Ovary (tissue), 9 donors: ENCODE data around the gene ARHGEF11. TPM values are rescaled to one million over a fixed set of nuclear protein-coding genes. Genes with fewer than 3 reads are reported as not detected.
A peak's percentile ranks its signal among the peaks of the same experiment; 100 is the strongest.

Source experiments
- DNase-seq, 5 donors: peaks; one replicate each; pipeline ENCODE4 v3.0.0-alpha.2; 2019 to 2020
- H3K27ac ChIP-seq, 2 donors: fragments of 200-600 bp; one replicate each; pipeline versions ENCODE4 v1.5.1 to v1.8.0; 2019 to 2022
- H3K27me3 ChIP-seq: fragments of 200-600 bp; one replicate; pipeline ENCODE4 v1.8.0; 2022
- H3K36me3 ChIP-seq: fragments of 200-600 bp; sonication (generic); one replicate; pipeline ENCODE4 v1.5.1; 2019
- H3K4me1 ChIP-seq: one replicate; pipeline ENCODE4 v1.8.1; 2013; ENCODE audit warnings: mild to moderate bottlenecking, moderate library complexity; ENCODE audit not compliant: insufficient read depth
- H3K4me3 ChIP-seq: fragments of 200-600 bp; sonication (generic); one replicate; pipeline ENCODE4 v1.5.1; 2017
- H3K9me3 ChIP-seq, 2 donors: fragments of 200-600 bp in 1 of 2; sonication (generic) in 1 of 2; one replicate each; pipeline versions ENCODE4 v1.5.1 to v1.8.1; 2013 to 2019; ENCODE audit warnings: mild to moderate bottlenecking in 1 of 2, moderate library complexity in 1 of 2
- EP300 ChIP-seq: sonication (generic); formaldehyde crosslinking; IDR thresholded peaks from one replicate; pipeline ENCODE4 v1.6.1; 2017; ENCODE audit warnings: antibody characterized with exemption
- POLR2A ChIP-seq: fragments of 450-650 bp; IDR thresholded peaks from one replicate; pipeline ENCODE4 v1.6.1; 2017; ENCODE audit warnings: antibody characterized with exemption, mild to moderate bottlenecking, moderate library complexity
- WGBS, 3 donors: extraction: QIAGEN DNeasy Blood & Tissue Kit in 1 of 3; methylation state at CpG; one replicate each; pipeline versions ENCODE4 v1.1.5 to v1.1.7; 2013 to 2017; 5-methylcytosine and 5-hydroxymethylcytosine counted together
- intact Hi-C, 4 donors: fragments of 100-400 bp; cut with DNase I; formaldehyde crosslinking; loops; one replicate each; pipeline versions ENCODE4 v1.11.0 to v1.15.1; 2022 to 2023
- polyA plus RNA-seq, 2 donors: library from polyadenylated mRNA; stranded (reverse); fragments of 200-250 nt in 1 of 2; fragments of 350-450 nt in 1 of 2; fragmentation: Illumina TruSeq in 1 of 2; extraction: RNeasy Lipid Tissue Mini Kit (QIAGEN cat#74804) in 1 of 2; gene quantifications; one replicate each; pipeline ENCODE4 v1.2.3, GENCODE V29; 2013 to 2014
- total RNA-seq, 7 donors: library from RNA; depleted of rRNA in 2 of 7; stranded (reverse); fragments of >200 nt in 2 of 7; fragmentation: NEBNext Ultra II Directional in 3 of 7; extraction: Animal tissue kit (Norgen Biotek cat#: 25700) in 3 of 7; gene quantifications; one replicate each; pipeline versions ENCODE4 v1.1.0 to v1.2.4, GENCODE V29; 2016 to 2023
- TF ChIP-seq, protein P1 (sequence below), 3 donors: fragments of 450-650 bp in 2 of 3; fragments of 200-600 bp in 1 of 3; IDR thresholded peaks; one replicate each; pipeline versions ENCODE4 v1.5.1 to v1.8.0; 2016 to 2022; ENCODE audit warnings: antibody characterized with exemption in 3 of 3, mild to moderate bottlenecking in 1 of 3
- donor health status: DM: no; HTN: no; CAD: no; lungs with moderate emphysema.
- donor health status: DM: no; HTN: no; CAD: no.
- donor health status: Bipolar disorder and iron deficiency.
- donor health status: DM: yes; HTN: yes; CAD: no.
- donor health status: DM: no; HTN: no; CAD: no.
- donor health status: DM: yes; HTN: yes; CAD: no.

Gene ARHGEF11
- total and polyA plus RNA-seq, 9 donors, result 14.3 to 43.9 (median 26.8) TPM

DNA sequence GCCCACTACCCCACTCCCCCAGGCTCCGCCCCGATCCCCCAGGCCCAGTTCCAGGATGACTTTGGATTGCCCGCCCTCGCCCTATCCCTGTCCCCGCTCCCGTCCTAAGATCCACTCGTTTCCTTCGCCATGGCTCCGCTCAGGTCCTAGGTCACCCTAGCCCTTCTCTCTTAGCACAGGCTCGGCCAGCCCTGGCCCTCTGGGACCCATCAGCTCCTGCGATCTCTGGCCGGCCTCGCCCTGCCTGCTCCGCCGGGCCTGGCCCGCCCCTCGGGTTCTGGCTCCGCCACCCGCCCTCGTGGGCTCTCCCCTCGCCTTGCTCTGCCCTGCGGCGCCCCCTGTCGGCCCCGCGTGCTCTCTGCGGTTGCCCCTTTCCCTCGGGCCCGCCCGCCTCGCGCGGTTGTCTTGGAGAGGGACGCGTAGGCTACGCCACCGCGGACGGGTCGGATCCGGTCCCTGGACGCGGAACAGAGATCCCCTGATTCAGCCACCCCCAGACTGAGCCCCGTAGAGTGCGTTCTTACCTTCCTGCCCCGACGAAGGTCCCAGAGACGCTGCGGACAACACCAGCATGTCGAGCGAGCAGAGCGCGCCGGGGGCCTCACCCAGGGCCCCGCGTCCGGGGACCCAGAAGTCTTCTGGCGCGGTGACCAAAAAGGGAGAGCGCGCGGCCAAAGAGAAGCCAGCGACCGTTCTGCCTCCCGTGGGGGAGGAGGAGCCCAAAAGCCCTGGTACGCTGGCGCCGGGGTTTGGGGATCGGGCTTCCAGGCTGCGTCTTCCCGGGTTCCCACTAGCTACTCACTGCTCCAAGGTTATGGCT is 125.1 kb downstream of the ARHGEF11 start, which contains the start of gene LRRC71:
LRRC71 (plus strand) TSS at position 400 of the 820 bp plus-strand sequence; CDS start at position 572, 172 bp downstream.
- Histone ChIP-seq H3K9me3 (no peaks in the 10 kb centered on the region), H3K36me3 (no peaks in the 10 kb centered on the region), H3K4me1 (peaks cover 7% of the 10 kb centered on the region), H3K4me3 (no peak within 1 kb of the TSS), H3K27me3 (peaks cover 4% of the 10 kb centered on the region), H3K27ac (no peak within 1 kb of the TSS)
- peak; percentile 53 to 85 (median 74) for DNase-seq
- intact Hi-C loops, result no loop called here
- TF ChIP-seq POLR2A (no peak), EP300 (no peak)
- TF ChIP-seq, protein P1, sequence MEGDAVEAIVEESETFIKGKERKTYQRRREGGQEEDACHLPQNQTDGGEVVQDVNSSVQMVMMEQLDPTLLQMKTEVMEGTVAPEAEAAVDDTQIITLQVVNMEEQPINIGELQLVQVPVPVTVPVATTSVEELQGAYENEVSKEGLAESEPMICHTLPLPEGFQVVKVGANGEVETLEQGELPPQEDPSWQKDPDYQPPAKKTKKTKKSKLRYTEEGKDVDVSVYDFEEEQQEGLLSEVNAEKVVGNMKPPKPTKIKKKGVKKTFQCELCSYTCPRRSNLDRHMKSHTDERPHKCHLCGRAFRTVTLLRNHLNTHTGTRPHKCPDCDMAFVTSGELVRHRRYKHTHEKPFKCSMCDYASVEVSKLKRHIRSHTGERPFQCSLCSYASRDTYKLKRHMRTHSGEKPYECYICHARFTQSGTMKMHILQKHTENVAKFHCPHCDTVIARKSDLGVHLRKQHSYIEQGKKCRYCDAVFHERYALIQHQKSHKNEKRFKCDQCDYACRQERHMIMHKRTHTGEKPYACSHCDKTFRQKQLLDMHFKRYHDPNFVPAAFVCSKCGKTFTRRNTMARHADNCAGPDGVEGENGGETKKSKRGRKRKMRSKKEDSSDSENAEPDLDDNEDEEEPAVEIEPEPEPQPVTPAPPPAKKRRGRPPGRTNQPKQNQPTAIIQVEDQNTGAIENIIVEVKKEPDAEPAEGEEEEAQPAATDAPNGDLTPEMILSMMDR (IDR thresholded peaks at IDR 0.05), result peak; percentile 44 to 80 (median 72)
- 6 to 11% (median 10%) methylated on average over 59 to 71 of the region's 71 CpGs for WGBS, 3 donors

DNA sequence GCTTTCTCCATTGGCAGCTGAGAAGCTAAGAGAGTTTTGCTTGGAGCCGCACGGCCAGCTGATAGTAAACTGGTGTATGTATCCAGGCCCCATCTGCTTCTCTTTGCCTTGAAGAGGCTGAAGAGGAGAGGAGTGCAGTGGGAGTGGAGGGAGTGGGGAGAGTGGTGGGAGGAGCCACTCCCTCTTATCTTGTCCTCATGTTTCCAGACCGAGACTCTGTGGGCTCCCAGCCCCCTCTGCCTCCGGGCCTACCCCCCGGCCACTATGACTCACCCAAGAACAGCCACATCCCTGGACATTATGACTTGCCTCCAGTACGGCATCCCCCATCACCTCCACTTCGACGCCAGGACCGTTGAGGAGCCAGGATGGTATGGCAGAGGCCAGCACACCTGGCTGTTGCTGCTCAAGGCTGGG is 131.1 kb downstream of the ARHGEF11 start:
- no peak for TF ChIP-seq POLR2A
- TF ChIP-seq, protein P1 (IDR thresholded peaks at IDR 0.05), result no peak
- TF ChIP-seq EP300, result no peak
- H3K4me3 ChIP-seq, result no peak overlapping the region
- intact Hi-C loops, result no loop called here
- no peak overlapping the region for H3K27ac ChIP-seq
- no peaks in the 10 kb centered on the region for H3K27me3 ChIP-seq
- no peaks in the 10 kb centered on the region for H3K4me1 ChIP-seq
- H3K36me3 ChIP-seq, result no peaks in the 10 kb centered on the region
- H3K9me3 ChIP-seq, result no peaks in the 10 kb centered on the region
- DNase-seq, result no peak
- WGBS, 3 donors, result 35 to 50% (median 44%) methylated on average over 9 of the region's 9 CpGs

DNA sequence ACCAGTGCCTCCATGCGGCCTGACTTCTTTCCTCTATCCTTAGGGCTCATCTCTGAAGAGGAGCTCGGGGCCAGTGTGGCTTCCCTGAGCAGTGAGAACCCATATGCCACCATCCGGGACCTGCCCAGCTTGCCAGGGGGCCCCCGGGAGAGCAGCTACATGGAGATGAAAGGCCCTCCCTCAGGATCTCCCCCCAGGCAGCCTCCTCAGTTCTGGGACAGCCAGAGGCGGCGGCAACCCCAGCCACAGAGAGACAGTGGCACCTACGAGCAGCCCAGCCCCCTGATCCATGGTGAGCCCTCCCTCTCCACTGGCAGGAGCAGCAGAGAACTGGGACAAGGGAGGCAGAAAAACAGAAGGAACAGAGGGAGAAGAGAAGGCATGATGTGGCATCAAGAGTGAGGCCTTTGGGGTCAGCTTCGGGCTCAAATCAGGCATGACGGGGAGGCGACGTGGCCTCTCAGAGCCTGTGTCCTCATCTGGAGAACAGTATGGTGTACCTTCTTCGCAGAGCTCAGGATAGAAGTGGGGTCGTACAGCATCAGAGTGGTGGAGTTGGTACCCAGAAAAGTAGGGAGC is 131.6 kb downstream of the ARHGEF11 start:
- WGBS, 3 donors, result 82 to 89% (median 82%) methylated on average over 13 of the region's 13 CpGs
- no peak for TF ChIP-seq POLR2A
- no peak for TF ChIP-seq EP300
- TF ChIP-seq, protein P1 (IDR thresholded peaks at IDR 0.05), result no peak
- Histone ChIP-seq H3K27ac (no peak overlapping the region), H3K4me3 (no peak overlapping the region), H3K36me3 (no peaks in the 10 kb centered on the region), H3K4me1 (no peaks in the 10 kb centered on the region), H3K9me3 (no peaks in the 10 kb centered on the region), H3K27me3 (no peaks in the 10 kb centered on the region)
- intact Hi-C loops, result no loop called here
- no peak for DNase-seq

DNA sequence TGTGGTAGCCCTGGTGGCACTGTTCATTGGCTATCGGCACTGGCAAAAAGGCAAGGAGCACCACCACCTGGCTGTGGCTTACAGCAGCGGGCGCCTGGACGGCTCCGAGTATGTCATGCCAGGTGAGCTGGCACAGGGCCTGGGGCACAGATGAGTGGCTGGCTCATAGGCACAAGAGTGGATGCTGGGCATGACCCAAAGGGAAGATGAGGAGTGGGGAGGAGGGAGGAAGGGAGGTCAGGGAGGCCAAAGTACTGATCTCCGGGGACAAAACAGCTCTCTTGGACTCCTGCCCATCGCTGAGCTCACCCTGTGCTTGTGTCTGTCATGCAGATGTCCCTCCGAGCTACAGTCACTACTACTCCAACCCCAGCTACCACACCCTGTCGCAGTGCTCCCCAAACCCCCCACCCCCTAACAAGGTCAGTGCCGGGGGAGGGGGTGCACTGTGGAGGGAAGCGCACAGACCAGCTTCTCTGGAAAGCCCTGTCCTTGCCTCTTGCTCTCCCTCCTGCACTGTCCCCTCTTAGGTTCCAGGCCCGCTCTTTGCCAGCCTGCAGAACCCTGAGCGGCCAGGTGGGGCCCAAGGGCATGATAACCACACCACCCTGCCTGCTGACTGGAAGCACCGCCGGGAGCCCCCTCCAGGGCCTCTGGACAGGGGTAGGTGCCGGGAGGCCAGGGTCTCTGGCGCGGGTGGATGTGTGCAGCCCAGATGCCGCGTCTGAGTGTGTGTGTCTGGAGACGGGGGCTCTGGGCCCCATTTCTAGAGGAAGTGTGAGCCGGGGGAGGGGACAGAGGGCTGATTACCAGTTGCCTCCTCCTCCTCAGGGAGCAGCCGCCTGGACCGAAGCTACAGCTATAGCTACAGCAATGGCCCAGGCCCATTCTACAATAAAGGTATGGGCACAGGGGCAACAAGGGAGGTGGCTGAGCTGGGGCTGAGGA is 132.4 kb downstream of the ARHGEF11 start:
- no peaks in the 10 kb centered on the region for H3K9me3 ChIP-seq
- no peaks in the 10 kb centered on the region for H3K36me3 ChIP-seq
- intact Hi-C loops, result no loop called here
- no peak overlapping the region for H3K27ac ChIP-seq
- TF ChIP-seq EP300, result no peak
- no peak for TF ChIP-seq POLR2A
- TF ChIP-seq, protein P1 (IDR thresholded peaks at IDR 0.05), result no peak
- no peaks in the 10 kb centered on the region for H3K4me1 ChIP-seq
- DNase-seq, result peak in 1 of 5 donors; percentile 16
- H3K4me3 ChIP-seq, result no peak overlapping the region
- WGBS, 3 donors, result 68 to 75% (median 74%) methylated on average over 24 of the region's 24 CpGs
- H3K27me3 ChIP-seq, result no peaks in the 10 kb centered on the region
